ENCODE results near the gene SAMD3.

The SAMD3 gene

DNA sequence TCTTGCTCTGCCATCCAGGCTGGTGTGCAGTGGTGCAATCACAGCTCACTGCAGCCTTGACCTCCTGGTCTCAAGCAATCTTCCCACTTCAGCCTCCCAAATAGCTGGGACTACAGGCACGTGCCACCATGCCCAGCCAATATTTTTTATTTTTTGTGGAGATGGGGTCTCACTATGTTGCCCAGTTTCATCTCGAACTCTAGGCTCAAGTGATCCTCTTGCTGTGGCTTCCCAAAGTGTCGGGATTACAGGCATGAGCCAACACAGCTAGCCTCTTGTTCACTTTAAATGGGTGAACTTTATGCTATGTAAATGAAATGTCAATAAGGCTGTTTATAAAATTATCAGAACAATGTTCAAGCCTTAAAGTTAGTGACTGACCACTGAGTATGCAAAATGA lies 37.1 kb downstream of the SAMD3 start:
- no peak overlapping the region for H3K4me3 ChIP-seq (ENCODE audit: low read length)
- H3K9ac ChIP-seq (ENCODE audit: low read length), result no peak overlapping the region
- H2AFZ ChIP-seq (ENCODE audit: low read depth, low read length), result no peak overlapping the region
- no peaks in the 10 kb centered on the region for H3K9me3 ChIP-seq (ENCODE audit: insufficient read depth, low read length)
- H3K4me2 ChIP-seq (ENCODE audit: low read length), result no peak overlapping the region
- no peak for TF ChIP-seq EZH2phosphoT487 (IDR thresholded peaks at IDR 0.05; ENCODE audit: low read depth)
- no peak for TF ChIP-seq CTCF (IDR thresholded peaks at IDR 0.05; ENCODE audit: low read depth, low read length)
- peaks cover 7% of the 10 kb centered on the region; the same call in 1 of the 2 replicates for H3K4me1 ChIP-seq (ENCODE audit: low read length)
- H3K27me3 ChIP-seq (ENCODE audit: low read depth, low read length), result no peaks in the 10 kb centered on the region
- H3K36me3 ChIP-seq (replicated peaks; ENCODE audit: low read depth, low read length), result no peaks in the 10 kb centered on the region
- H3K79me2 ChIP-seq (ENCODE audit: low read length), result no peaks in the 10 kb centered on the region
- H3K27ac ChIP-seq (ENCODE audit: low read length), result no peak overlapping the region
- H4K20me1 ChIP-seq (ENCODE audit: insufficient read depth, low read length), result no peaks in the 10 kb centered on the region

GRCh38 chr6:130183271-130184222 lies 39.2 kb downstream of the SAMD3 start:
- Histone ChIP-seq H3K9me3 (ENCODE audit: insufficient read depth, low read length) (no peaks in the 10 kb centered on the region), H3K4me3 (ENCODE audit: low read length) (no peak overlapping the region), H3K4me2 (ENCODE audit: low read length) (no peak overlapping the region), H3K79me2 (ENCODE audit: low read length) (no peaks in the 10 kb centered on the region), H3K36me3 (replicated peaks; ENCODE audit: low read depth, low read length) (no peaks in the 10 kb centered on the region), H4K20me1 (ENCODE audit: insufficient read depth, low read length) (no peaks in the 10 kb centered on the region), H3K27me3 (ENCODE audit: low read depth, low read length) (no peaks in the 10 kb centered on the region), H3K9ac (ENCODE audit: low read length) (no peak overlapping the region), H3K4me1 (ENCODE audit: low read length) (peaks cover 7% of the 10 kb centered on the region; the same call in 1 of the 2 replicates), H3K27ac (ENCODE audit: low read length) (no peak overlapping the region), H2AFZ (ENCODE audit: low read depth, low read length) (no peak overlapping the region)
- TF ChIP-seq CTCF (IDR thresholded peaks at IDR 0.05; ENCODE audit: low read depth, low read length), result no peak
- no peak for TF ChIP-seq EZH2phosphoT487 (IDR thresholded peaks at IDR 0.05; ENCODE audit: low read depth)

DNA sequence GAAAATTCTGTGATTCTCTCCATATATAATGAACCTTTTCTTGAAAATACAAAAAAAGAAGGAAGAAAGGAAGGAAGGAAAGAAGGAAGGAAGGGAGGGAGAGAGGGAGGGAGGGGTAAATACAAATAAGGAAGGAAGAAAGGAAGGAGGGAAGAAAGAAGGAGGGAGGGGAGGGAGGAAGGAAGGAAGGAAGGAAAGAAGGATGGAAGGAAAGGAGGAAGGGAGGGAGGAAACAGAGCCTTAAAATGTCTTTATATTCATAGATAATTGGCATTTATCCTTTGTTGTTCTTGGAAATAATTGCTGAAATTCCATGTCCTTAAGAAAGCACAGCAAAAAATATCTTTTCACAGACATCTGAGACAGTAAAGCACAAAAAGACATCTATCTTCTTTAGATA lies 40.3 kb downstream of the SAMD3 start:
- Histone ChIP-seq H3K79me2 (ENCODE audit: low read length) (no peaks in the 10 kb centered on the region), H4K20me1 (ENCODE audit: insufficient read depth, low read length) (no peaks in the 10 kb centered on the region), H3K4me3 (ENCODE audit: low read length) (no peak overlapping the region), H3K36me3 (replicated peaks; ENCODE audit: low read depth, low read length) (no peaks in the 10 kb centered on the region), H3K9me3 (ENCODE audit: insufficient read depth, low read length) (no peaks in the 10 kb centered on the region), H3K27ac (ENCODE audit: low read length) (no peak overlapping the region), H3K27me3 (ENCODE audit: low read depth, low read length) (no peaks in the 10 kb centered on the region), H3K4me2 (ENCODE audit: low read length) (no peak overlapping the region), H3K9ac (ENCODE audit: low read length) (no peak overlapping the region), H2AFZ (ENCODE audit: low read depth, low read length) (no peak overlapping the region), H3K4me1 (ENCODE audit: low read length) (peaks cover 4% of the 10 kb centered on the region; the same call in 1 of the 2 replicates)
- TF ChIP-seq EZH2phosphoT487 (IDR thresholded peaks at IDR 0.05; ENCODE audit: low read depth) (no peak), CTCF (IDR thresholded peaks at IDR 0.05; ENCODE audit: low read depth, low read length) (no peak)

- Histone ChIP-seq H3K79me2 (ENCODE audit: low read length) (no peaks in the 10 kb centered on the region), H3K27ac (ENCODE audit: low read length) (no peak overlapping the region), H3K4me2 (ENCODE audit: low read length) (no peak overlapping the region), H3K27me3 (ENCODE audit: low read depth, low read length) (no peaks in the 10 kb centered on the region), H3K9ac (ENCODE audit: low read length) (no peak overlapping the region), H3K4me1 (ENCODE audit: low read length) (no peaks in the 10 kb centered on the region), H3K36me3 (replicated peaks; ENCODE audit: low read depth, low read length) (no peaks in the 10 kb centered on the region), H3K4me3 (ENCODE audit: low read length) (no peak overlapping the region), H2AFZ (ENCODE audit: low read depth, low read length) (no peak overlapping the region), H3K9me3 (ENCODE audit: insufficient read depth, low read length) (no peaks in the 10 kb centered on the region), H4K20me1 (ENCODE audit: insufficient read depth, low read length) (no peaks in the 10 kb centered on the region)
- TF ChIP-seq CTCF (IDR thresholded peaks at IDR 0.05; ENCODE audit: low read depth, low read length) (no peak), EZH2phosphoT487 (IDR thresholded peaks at IDR 0.05; ENCODE audit: low read depth) (no peak)
Measured at GRCh38 chr6:130178692-130179091, 44.1 kb downstream of the SAMD3 start.
